PFSK-1 (cell line): Measurements from ENCODE around the gene C2orf15. TPM values are rescaled to one million over a fixed set of nuclear protein-coding genes. Genes with fewer than 3 reads are reported as not detected.
A peak's percentile ranks its signal among the peaks of the same experiment; 100 is the strongest.

ENCODE experiments used
- FOXP2 ChIP-seq: optimal IDR thresholded peaks from 2 replicates; pipeline ENCODE3; 2011; ENCODE audit warnings: borderline replicate concordance, control low read depth, inconsistent platforms; ENCODE audit not compliant: insufficient read depth; ENCODE audit errors: extremely low read length, extremely low read depth
- POLR2AphosphoS5 ChIP-seq: IDR thresholded peaks from 2 replicates; pipeline ENCODE4 v1.6.1; 2012; ENCODE audit warnings: low read depth, mild to moderate bottlenecking, control low read depth, low read length, moderate library complexity
- SIN3A ChIP-seq: IDR thresholded peaks from 2 replicates; pipeline ENCODE4 v1.6.1; 2012; ENCODE audit warnings: mild to moderate bottlenecking, low read length, moderate library complexity, borderline replicate concordance; ENCODE audit not compliant: insufficient read depth
- TAF1 ChIP-seq: IDR thresholded peaks from 2 replicates; pipeline ENCODE4 v1.6.1; 2012; ENCODE audit warnings: low read length, control low read depth, borderline replicate concordance; ENCODE audit not compliant: insufficient read depth
- polyA plus RNA-seq: library from polyadenylated mRNA; unstranded; fragments of >200 nt; gene quantifications from one replicate; pipeline ENCODE4 v1.2.1, GENCODE V29; 2012; ENCODE audit warnings: low read depth, missing spikeins; ENCODE audit not compliant: insufficient read length
- TF ChIP-seq, protein P1 (sequence below), 2 experiments: IDR thresholded peaks; 2 replicates each; pipeline versions ENCODE4 v1.6.1 to v1.8.0; 2011 to 2012; ENCODE audit warnings: low read depth in 2 of 2, low read length in 2 of 2, control low read depth in 1 of 2, inconsistent platforms in 1 of 2, mild to moderate bottlenecking in 1 of 2, moderate library complexity in 1 of 2; ENCODE audit not compliant: insufficient read depth in 1 of 2

Gene C2orf15, protein sequence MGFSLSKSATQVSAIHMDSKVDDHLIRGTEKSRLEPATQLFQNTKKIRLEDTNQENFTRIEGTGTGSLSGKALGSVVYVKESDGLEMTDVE
- not detected for polyA plus RNA-seq

- 0 out of 2 replicates have a peak, but pooled peaks have one; percentile 50 for TF ChIP-seq POLR2AphosphoS5
- peak; percentile 56 for TF ChIP-seq FOXP2
- TF ChIP-seq, protein P1, sequence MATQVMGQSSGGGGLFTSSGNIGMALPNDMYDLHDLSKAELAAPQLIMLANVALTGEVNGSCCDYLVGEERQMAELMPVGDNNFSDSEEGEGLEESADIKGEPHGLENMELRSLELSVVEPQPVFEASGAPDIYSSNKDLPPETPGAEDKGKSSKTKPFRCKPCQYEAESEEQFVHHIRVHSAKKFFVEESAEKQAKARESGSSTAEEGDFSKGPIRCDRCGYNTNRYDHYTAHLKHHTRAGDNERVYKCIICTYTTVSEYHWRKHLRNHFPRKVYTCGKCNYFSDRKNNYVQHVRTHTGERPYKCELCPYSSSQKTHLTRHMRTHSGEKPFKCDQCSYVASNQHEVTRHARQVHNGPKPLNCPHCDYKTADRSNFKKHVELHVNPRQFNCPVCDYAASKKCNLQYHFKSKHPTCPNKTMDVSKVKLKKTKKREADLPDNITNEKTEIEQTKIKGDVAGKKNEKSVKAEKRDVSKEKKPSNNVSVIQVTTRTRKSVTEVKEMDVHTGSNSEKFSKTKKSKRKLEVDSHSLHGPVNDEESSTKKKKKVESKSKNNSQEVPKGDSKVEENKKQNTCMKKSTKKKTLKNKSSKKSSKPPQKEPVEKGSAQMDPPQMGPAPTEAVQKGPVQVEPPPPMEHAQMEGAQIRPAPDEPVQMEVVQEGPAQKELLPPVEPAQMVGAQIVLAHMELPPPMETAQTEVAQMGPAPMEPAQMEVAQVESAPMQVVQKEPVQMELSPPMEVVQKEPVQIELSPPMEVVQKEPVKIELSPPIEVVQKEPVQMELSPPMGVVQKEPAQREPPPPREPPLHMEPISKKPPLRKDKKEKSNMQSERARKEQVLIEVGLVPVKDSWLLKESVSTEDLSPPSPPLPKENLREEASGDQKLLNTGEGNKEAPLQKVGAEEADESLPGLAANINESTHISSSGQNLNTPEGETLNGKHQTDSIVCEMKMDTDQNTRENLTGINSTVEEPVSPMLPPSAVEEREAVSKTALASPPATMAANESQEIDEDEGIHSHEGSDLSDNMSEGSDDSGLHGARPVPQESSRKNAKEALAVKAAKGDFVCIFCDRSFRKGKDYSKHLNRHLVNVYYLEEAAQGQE (IDR thresholded peaks at IDR 0.05; ENCODE audit: insufficient read depth in 1 of 2, low read depth in 2 of 2, low read length in 2 of 2), result no peak
Observed at GRCh38 chr2:99141110-99142108, at the start of gene C2orf15. Gene C2orf15 (plus strand): TSS chr2:99141707. CDS start chr2:99150559, 8,852 bp downstream.

GRCh38 chr2:99096728-99097127, 44.8 kb upstream of the C2orf15 start:
- TF ChIP-seq POLR2AphosphoS5, result no peak
- TF ChIP-seq TAF1, result no peak
- no peak for TF ChIP-seq SIN3A
- TF ChIP-seq, protein P1 (IDR thresholded peaks at IDR 0.05; ENCODE audit: insufficient read depth in 1 of 2, low read depth in 2 of 2, low read length in 2 of 2), result no peak
- TF ChIP-seq FOXP2, result no peak

DNA sequence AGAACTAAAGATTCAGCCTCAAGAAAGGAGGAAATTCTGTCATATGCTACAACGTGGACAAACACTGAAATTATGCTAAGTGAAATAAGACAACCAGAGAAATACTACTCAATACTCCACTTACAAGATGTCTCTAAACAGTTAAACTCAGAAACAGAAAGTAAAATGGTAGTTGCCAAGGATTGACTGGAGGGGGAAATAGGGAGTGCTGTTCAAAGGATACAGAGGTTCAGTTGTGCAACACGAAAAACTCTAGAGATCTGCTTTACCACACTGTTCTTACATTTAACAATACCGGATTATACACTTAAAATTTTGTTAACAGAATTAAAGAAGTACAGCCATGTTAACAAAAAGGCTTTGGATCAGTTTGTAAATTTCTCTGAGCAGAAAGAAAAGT, 39.8 kb upstream of the C2orf15 start:
- TF ChIP-seq SIN3A (no peak), FOXP2 (no peak), TAF1 (no peak), POLR2AphosphoS5 (no peak)
- TF ChIP-seq, protein P1 (IDR thresholded peaks at IDR 0.05; ENCODE audit: insufficient read depth in 1 of 2, low read depth in 2 of 2, low read length in 2 of 2), result no peak

DNA sequence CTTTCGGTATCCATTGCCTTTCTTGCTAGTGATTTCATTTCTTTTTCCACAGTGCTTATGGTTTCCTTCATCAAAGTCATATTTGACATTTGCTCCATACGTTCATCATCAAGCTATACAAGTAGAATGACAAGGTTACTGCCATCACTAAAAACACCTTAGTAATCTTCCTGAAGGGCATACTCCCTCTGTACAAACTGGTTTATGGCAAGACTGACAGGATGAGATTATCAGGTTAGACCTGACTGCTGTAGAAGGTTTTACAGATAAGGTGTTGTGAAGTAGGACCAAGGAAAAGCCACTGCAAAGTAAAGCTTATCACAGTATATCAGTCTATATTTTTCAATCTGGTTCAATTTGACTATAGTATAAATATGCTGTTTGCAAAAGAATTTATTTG, 37.5 kb upstream of the C2orf15 start:
- no peak for TF ChIP-seq SIN3A
- TF ChIP-seq POLR2AphosphoS5, result no peak
- TF ChIP-seq, protein P1 (IDR thresholded peaks at IDR 0.05; ENCODE audit: insufficient read depth in 1 of 2, low read depth in 2 of 2, low read length in 2 of 2), result no peak
- no peak for TF ChIP-seq FOXP2
- no peak for TF ChIP-seq TAF1
